K562 (cell line): ENCODE measurements around the gene CHN2.

Source experiments
- FOSL1 ChIP-seq: fragments of 200-800 bp; sonication (Bioruptor generic); conservative IDR thresholded peaks from 2 replicates; pipeline ENCODE4 v1.6.1; 2016; ENCODE audit warnings: missing genetic modification characterization, missing compliant biosample characterization
- HMG20A ChIP-seq: fragments of 450-650 bp; formaldehyde crosslinking; conservative IDR thresholded peaks from 2 replicates; pipeline ENCODE4 v1.4.0; 2020; ENCODE audit warnings: mild to moderate bottlenecking, mixed read lengths
- NFYB ChIP-seq: IDR thresholded peaks from 2 replicates; pipeline ENCODE4 v1.6.1; 2011; ENCODE audit warnings: mild to moderate bottlenecking, moderate library complexity; ENCODE audit not compliant: insufficient read length; ENCODE audit errors: extremely low read depth
- NR1H2 ChIP-seq: sonication (generic); formaldehyde crosslinking; IDR thresholded peaks from 2 replicates; pipeline ENCODE4 v1.4.0; 2020; ENCODE audit warnings: mild to moderate bottlenecking, missing genetic modification reagents
- POLR2A ChIP-seq: fragments of 450-650 bp; conservative IDR thresholded peaks from 2 replicates; pipeline ENCODE4 v1.6.1; 2016
- SMAD3 ChIP-seq: fragments of 450-650 bp; formaldehyde crosslinking; conservative IDR thresholded peaks from 2 replicates; pipeline ENCODE4 v1.4.0; 2020; ENCODE audit warnings: mild to moderate bottlenecking
- SPI1 ChIP-seq: IDR thresholded peaks from 2 replicates; pipeline ENCODE4 v1.6.1; 2011; ENCODE audit warnings: low read depth, low read length, control low read depth, borderline replicate concordance
- TEAD4 ChIP-seq, 2 experiments: sonication (generic) in 1 of 2; formaldehyde crosslinking in 1 of 2; IDR thresholded peaks; 2 replicates each; pipeline versions ENCODE4 v1.6.1 to v1.8.0; 2012 to 2022; ENCODE audit warnings: borderline replicate concordance in 1 of 2, inconsistent platforms in 1 of 2, low read length in 1 of 2, mild to moderate bottlenecking in 1 of 2, missing genetic modification reagents in 1 of 2
- ZNF589 ChIP-seq: fragments of 200-800 bp; sonication (Bioruptor generic); IDR thresholded peaks from 2 replicates; pipeline ENCODE4 v1.6.1; 2016; ENCODE audit warnings: low read depth, missing genetic modification characterization, missing compliant biosample characterization
- ZNF644 ChIP-seq: fragments of 200-800 bp; sonication (Bioruptor generic); IDR thresholded peaks from 2 replicates; pipeline ENCODE4 v1.6.1; 2016; ENCODE audit warnings: low read depth, missing genetic modification characterization, missing compliant biosample characterization
- ZNF79 ChIP-seq: fragments of 250-450 bp; sonication (Bioruptor Pico); IDR thresholded peaks from 2 replicates; pipeline ENCODE4 v1.4.0; 2020; ENCODE audit warnings: low read depth, mild to moderate bottlenecking, moderate library complexity
- TF ChIP-seq, protein P1 (sequence below): sonication (generic); formaldehyde crosslinking; IDR thresholded peaks from 2 replicates; pipeline ENCODE4 v1.9.0; 2022; ENCODE audit warnings: mild to moderate bottlenecking, missing genetic modification reagents
- TF ChIP-seq, protein P2 (sequence below): sonication (generic); formaldehyde crosslinking; IDR thresholded peaks from 2 replicates; pipeline ENCODE4 v1.8.1; 2023; ENCODE audit warnings: mild to moderate bottlenecking, missing genetic modification reagents

DNA sequence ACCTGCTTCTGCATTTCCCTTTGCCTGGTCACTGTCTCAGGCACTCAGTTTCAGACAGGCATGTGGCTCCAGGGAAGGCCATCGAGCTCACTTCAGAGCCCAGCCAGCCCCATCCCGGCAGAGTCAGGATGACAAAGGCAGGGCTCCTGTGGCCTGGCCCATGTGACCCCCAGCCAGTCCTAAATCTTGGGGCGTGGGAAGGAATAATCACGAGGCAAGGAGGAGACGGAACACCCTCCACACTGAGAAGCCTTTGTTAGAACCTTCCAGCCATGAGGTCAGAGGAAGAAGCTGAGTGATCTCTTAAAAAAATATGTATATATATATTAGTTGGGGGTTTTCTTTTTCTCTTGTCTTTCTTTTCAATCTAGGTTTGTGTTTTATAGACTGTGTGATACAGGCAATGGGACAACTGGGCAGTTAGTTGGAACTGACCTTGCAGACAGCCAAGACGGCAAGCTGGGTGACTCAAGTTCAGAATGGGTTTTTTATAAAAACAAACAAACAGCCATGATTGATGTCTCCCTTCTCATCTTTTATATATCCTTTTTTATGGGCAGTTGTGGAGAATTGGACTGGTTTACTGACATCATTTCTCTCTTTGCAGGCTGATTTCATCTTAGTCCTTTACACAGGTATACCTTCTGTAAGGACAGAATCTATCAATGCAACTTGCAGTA is 60.8 kb downstream of the CHN2 start:
- TF ChIP-seq TEAD4 (IDR thresholded peaks at IDR 0.05; ENCODE audit: low read length) (no peak), TEAD4 (CRISPR knock-in tag; IDR thresholded peaks at IDR 0.05; ENCODE audit: borderline replicate concordance) (no peak), ZNF79 (CRISPR knock-in tag) (no peak), FOSL1 (tag) (no peak), NR1H2 (CRISPR knock-in tag) (no peak), ZNF589 (CRISPR knock-in tag) (no peak), SPI1 (no peak), ZNF644 (tag) (no peak), SMAD3 (no peak), HMG20A (no peak), NFYB (no peak), POLR2A (no peak)
- TF ChIP-seq, protein P1, sequence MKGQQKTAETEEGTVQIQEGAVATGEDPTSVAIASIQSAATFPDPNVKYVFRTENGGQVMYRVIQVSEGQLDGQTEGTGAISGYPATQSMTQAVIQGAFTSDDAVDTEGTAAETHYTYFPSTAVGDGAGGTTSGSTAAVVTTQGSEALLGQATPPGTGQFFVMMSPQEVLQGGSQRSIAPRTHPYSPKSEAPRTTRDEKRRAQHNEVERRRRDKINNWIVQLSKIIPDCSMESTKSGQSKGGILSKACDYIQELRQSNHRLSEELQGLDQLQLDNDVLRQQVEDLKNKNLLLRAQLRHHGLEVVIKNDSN (CRISPR knock-in tag), result no peak; the same call in 1 of the 2 replicates
- TF ChIP-seq, protein P2, sequence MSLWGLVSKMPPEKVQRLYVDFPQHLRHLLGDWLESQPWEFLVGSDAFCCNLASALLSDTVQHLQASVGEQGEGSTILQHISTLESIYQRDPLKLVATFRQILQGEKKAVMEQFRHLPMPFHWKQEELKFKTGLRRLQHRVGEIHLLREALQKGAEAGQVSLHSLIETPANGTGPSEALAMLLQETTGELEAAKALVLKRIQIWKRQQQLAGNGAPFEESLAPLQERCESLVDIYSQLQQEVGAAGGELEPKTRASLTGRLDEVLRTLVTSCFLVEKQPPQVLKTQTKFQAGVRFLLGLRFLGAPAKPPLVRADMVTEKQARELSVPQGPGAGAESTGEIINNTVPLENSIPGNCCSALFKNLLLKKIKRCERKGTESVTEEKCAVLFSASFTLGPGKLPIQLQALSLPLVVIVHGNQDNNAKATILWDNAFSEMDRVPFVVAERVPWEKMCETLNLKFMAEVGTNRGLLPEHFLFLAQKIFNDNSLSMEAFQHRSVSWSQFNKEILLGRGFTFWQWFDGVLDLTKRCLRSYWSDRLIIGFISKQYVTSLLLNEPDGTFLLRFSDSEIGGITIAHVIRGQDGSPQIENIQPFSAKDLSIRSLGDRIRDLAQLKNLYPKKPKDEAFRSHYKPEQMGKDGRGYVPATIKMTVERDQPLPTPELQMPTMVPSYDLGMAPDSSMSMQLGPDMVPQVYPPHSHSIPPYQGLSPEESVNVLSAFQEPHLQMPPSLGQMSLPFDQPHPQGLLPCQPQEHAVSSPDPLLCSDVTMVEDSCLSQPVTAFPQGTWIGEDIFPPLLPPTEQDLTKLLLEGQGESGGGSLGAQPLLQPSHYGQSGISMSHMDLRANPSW (CRISPR knock-in tag), result no peak
